SK-N-SH (cell line): ENCODE data around the gene DMD. TPM values are rescaled to one million over a fixed set of nuclear protein-coding genes. Genes with fewer than 3 reads are reported as not detected.

Experiments
- CTCF ChIA-PET: fragments of 300-600, 350-600 bp; formaldehyde crosslinking; extraction: SDS; loops from one replicate; lab custom pipeline; 2021; lab: Yijun Ruan, JAX
- POLR2A ChIA-PET: fragments of 350-600 bp; sonication (Branson Sonifier 250); formaldehyde crosslinking; extraction: SDS; loops from one replicate; lab custom pipeline; 2020; ENCODE audit warnings: antibody characterized with exemption, inconsistent platforms; lab: Yijun Ruan, JAX
- DNase-seq: peaks from one replicate; pipeline ENCODE4 v3.0.0; 2012
- H2AFZ ChIP-seq: fragments of 200-600 bp; sonication (generic); 2 replicates; pipeline ENCODE4 v1.8.1; 2016; ENCODE audit warnings: antibody characterized with exemption, mild to moderate bottlenecking, low read depth
- H3F3A ChIP-seq: fragments of 200-600 bp; sonication (generic); replicated peaks from 2 replicates; pipeline ENCODE3; 2016; ENCODE audit warnings: antibody characterized with exemption, mild to moderate bottlenecking; ENCODE audit not compliant: insufficient read depth
- H3K27ac ChIP-seq, 2 experiments: fragments of 200-500 bp in 1 of 2; fragments of 200-600 bp in 1 of 2; sonication (Bioruptor generic) in 1 of 2; sonication (generic), shearing (Covaris generic) in 1 of 2; 2 replicates each; pipeline versions ENCODE4 v1.5.1 to v1.6.1; 2014 to 2016; ENCODE audit warnings: low read depth in 2 of 2, inconsistent platforms in 1 of 2, low read length in 1 of 2, mild to moderate bottlenecking in 1 of 2, mixed read lengths in 1 of 2
- H3K27me3 ChIP-seq: fragments of 200-600 bp; sonication (generic), shearing (Covaris generic); 2 replicates; pipeline ENCODE4 v1.6.1; 2016; ENCODE audit warnings: mixed run types; ENCODE audit not compliant: insufficient read depth
- H3K36me3 ChIP-seq, 2 experiments: fragments of 200-500 bp in 1 of 2; fragments of 200-600 bp in 1 of 2; sonication (Bioruptor generic) in 1 of 2; sonication (generic) in 1 of 2; replicated peaks in 1 of 2; 2 replicates each; pipeline versions ENCODE3 to v1.5.1; 2014 to 2016; ENCODE audit warnings: low read length in 1 of 2, mild to moderate bottlenecking in 1 of 2; ENCODE audit not compliant: insufficient read depth in 2 of 2, control insufficient read depth in 1 of 2
- H3K4me1 ChIP-seq, 2 experiments: fragments of 200-500 bp in 1 of 2; fragments of 200-600 bp in 1 of 2; sonication (Bioruptor generic) in 1 of 2; sonication (generic), shearing (Covaris generic) in 1 of 2; 2 replicates each; pipeline versions ENCODE4 v1.5.1 to v1.6.1; 2014 to 2016; ENCODE audit warnings: low read depth in 1 of 2, low read length in 1 of 2, mixed run types in 1 of 2; ENCODE audit not compliant: insufficient read depth in 2 of 2, control insufficient read depth in 1 of 2
- H3K4me2 ChIP-seq: fragments of 200-600 bp; sonication (generic), shearing (Covaris generic); 2 replicates; pipeline ENCODE4 v1.6.1; 2017; ENCODE audit warnings: mixed run types
- H3K4me3 ChIP-seq, 2 experiments: fragments of 200-500 bp in 1 of 2; fragments of 200-600 bp in 1 of 2; sonication (Bioruptor generic) in 1 of 2; sonication (generic), shearing (Covaris generic) in 1 of 2; 2 replicates each; pipeline versions ENCODE4 v1.5.1 to v1.8.1; 2014 to 2016; ENCODE audit warnings: low read depth in 2 of 2, inconsistent platforms in 1 of 2, low read length in 1 of 2, mild to moderate bottlenecking in 1 of 2, mixed read lengths in 1 of 2, moderate library complexity in 1 of 2
- H3K79me2 ChIP-seq: fragments of 200-600 bp; sonication (generic); 2 replicates; pipeline ENCODE4 v1.8.1; 2017; ENCODE audit warnings: mild to moderate bottlenecking; ENCODE audit not compliant: insufficient read depth
- H3K9ac ChIP-seq: fragments of 200-600 bp; sonication (generic); 2 replicates; pipeline ENCODE4 v1.6.1; 2017; ENCODE audit warnings: mixed run types
- H3K9me2 ChIP-seq: fragments of 200-600 bp; sonication (generic); 2 replicates; pipeline ENCODE4 v1.6.1; 2017; ENCODE audit warnings: mixed run types
- H3K9me3 ChIP-seq: fragments of 200-600 bp; sonication (generic); 2 replicates; pipeline ENCODE4 v1.6.1; 2017; ENCODE audit warnings: mixed run types, mild to moderate bottlenecking, moderate library complexity
- H4K20me1 ChIP-seq: fragments of 200-600 bp; sonication (generic); 2 replicates; pipeline ENCODE4 v1.6.1; 2017; ENCODE audit warnings: mild to moderate bottlenecking, mixed run types; ENCODE audit not compliant: insufficient read depth
- CHD2 ChIP-seq: fragments of 150-350 bp; IDR thresholded peaks from 2 replicates; pipeline ENCODE4 v1.6.1; 2018; ENCODE audit warnings: low read length; ENCODE audit not compliant: partially characterized antibody
- ELF1 ChIP-seq: IDR thresholded peaks from 2 replicates; pipeline ENCODE4 v1.4.0; 2012
- EZH2phosphoT487 ChIP-seq: fragments of 200-600 bp; sonication (generic); IDR thresholded peaks from 2 replicates; pipeline ENCODE4 v1.6.1; 2017; ENCODE audit warnings: low read depth, mixed run types, mild to moderate bottlenecking, antibody characterized with exemption, moderate library complexity, borderline replicate concordance
- GABPA ChIP-seq: IDR thresholded peaks from 2 replicates; pipeline ENCODE4 v1.4.0; 2012; ENCODE audit warnings: low read depth, mild to moderate bottlenecking
- RFX5 ChIP-seq: IDR thresholded peaks from 2 replicates; pipeline ENCODE4 v1.6.1; 2012; ENCODE audit warnings: mild to moderate bottlenecking, improper control_type of control experiment, low read length
- USF1 ChIP-seq: IDR thresholded peaks from 2 replicates; pipeline ENCODE4 v1.4.0; 2012; ENCODE audit warnings: low read depth, borderline replicate concordance
- WGBS: methylation state at CpG from one replicate; pipeline ENCODE4 v1.1.6; 2017; ENCODE audit warnings: low lambda C conversion rate; 5-methylcytosine and 5-hydroxymethylcytosine counted together
- polyA plus RNA-seq, 3 experiments: library from polyadenylated mRNA; depleted of rRNA; stranded (reverse); fragments of >200 nt; gene quantifications; 2 replicates each; pipeline ENCODE4 v1.2.3, GENCODE V29; 2012

The DMD gene
- polyA plus RNA-seq, 1 of the 3 experiments (the other 2 are of a cell fraction): 3.9 TPM

- H3K4me3 ChIP-seq: no peak overlapping the region
- H3K4me1 ChIP-seq: no peaks in the 10 kb centered on the region
- no peaks in the 10 kb centered on the region for H3K9me2 ChIP-seq
- no peak for DNase-seq
- H3K27ac ChIP-seq: no peak overlapping the region
- H3K79me2 ChIP-seq: no peaks in the 10 kb centered on the region
- H3F3A ChIP-seq: no peaks in the 10 kb centered on the region
- WGBS: 35% methylated on average over 2 of the region's 2 CpGs
- TF ChIP-seq RFX5 (no peak), EZH2phosphoT487 (no peak), GABPA (no peak), CHD2 (no peak)
- no peak overlapping the region for H3K4me2 ChIP-seq
- H3K9ac ChIP-seq: no peak overlapping the region
- no peaks in the 10 kb centered on the region for H3K9me3 ChIP-seq
- no peaks in the 10 kb centered on the region for H3K27me3 ChIP-seq
- no peak overlapping the region for H2AFZ ChIP-seq
- H3K36me3 ChIP-seq: no peaks in the 10 kb centered on the region
- CTCF ChIA-PET: no interaction called here
- POLR2A ChIA-PET: no interaction called here
- no peaks in the 10 kb centered on the region for H4K20me1 ChIP-seq
These were observed 1770.8 kb downstream of the DMD start for GRCh38 chrX:31440546-31440945.

- Histone ChIP-seq H3K9me2 (no peaks in the 10 kb centered on the region), H3K36me3 (no peaks in the 10 kb centered on the region), H3K9me3 (no peaks in the 10 kb centered on the region), H3K79me2 (no peaks in the 10 kb centered on the region), H2AFZ (no peak overlapping the region), H4K20me1 (no peaks in the 10 kb centered on the region), H3K9ac (no peak overlapping the region), H3K4me1 (no peaks in the 10 kb centered on the region), H3F3A (no peaks in the 10 kb centered on the region), H3K4me3 (no peak overlapping the region), H3K4me2 (no peak overlapping the region), H3K27me3 (no peaks in the 10 kb centered on the region), H3K27ac (no peak overlapping the region)
- 39% methylated on average over 3 of the region's 3 CpGs for WGBS
- DNase-seq: no peak
- ChIA-PET POLR2A (no interaction called here), CTCF (interaction anchor here (1.2 kb wide), 1 partner anchor 12 kb away, joined by 4 read pairs; no protein-coding TSS in a partner anchor)
- no peak for TF ChIP-seq ELF1
These were observed 1774.9 kb downstream of the DMD start for GRCh38 chrX:31436424-31436823.

- H3F3A ChIP-seq: no peaks in the 10 kb centered on the region
- H4K20me1 ChIP-seq: no peaks in the 10 kb centered on the region
- no peaks in the 10 kb centered on the region for H3K27me3 ChIP-seq
- DNase-seq: no peak
- no peak overlapping the region for H3K4me2 ChIP-seq
- ChIA-PET POLR2A (no interaction called here), CTCF (no interaction called here)
- 51% methylated on average over 7 of the region's 7 CpGs for WGBS
- H3K9ac ChIP-seq: no peak overlapping the region
- H3K4me3 ChIP-seq: no peak overlapping the region
- no peak overlapping the region for H2AFZ ChIP-seq
- H3K36me3 ChIP-seq: no peaks in the 10 kb centered on the region
- H3K9me3 ChIP-seq: no peaks in the 10 kb centered on the region
- H3K27ac ChIP-seq: no peak overlapping the region
- H3K9me2 ChIP-seq: no peaks in the 10 kb centered on the region
- no peaks in the 10 kb centered on the region for H3K79me2 ChIP-seq
- H3K4me1 ChIP-seq: no peaks in the 10 kb centered on the region
- TF ChIP-seq USF1: no peak
- TF ChIP-seq ELF1: no peak
These were observed 1775.8 kb downstream of the DMD start for GRCh38 chrX:31435592-31435991.
